Prostate gland (tissue), 2 donors: ENCODE data around the gene TEAD2. TPM values are rescaled to one million over a fixed set of nuclear protein-coding genes. Genes with fewer than 3 reads are reported as not detected.

ENCODE experiments used
- DNase-seq: peaks from one replicate; pipeline ENCODE4 v3.0.0-alpha.2; 2019; ENCODE audit warnings: low spot score
- H3K27ac ChIP-seq, 2 donors: fragments of 200-600 bp; sonication (generic); 2 replicates each; pipeline ENCODE4 v1.5.1; 2017 to 2019
- H3K27me3 ChIP-seq: fragments of 200-600 bp; sonication (generic); replicated peaks from 2 replicates; pipeline ENCODE4 v1.5.1; 2019; ENCODE audit not compliant: insufficient read depth
- H3K36me3 ChIP-seq, 2 donors: fragments of 200-600 bp; sonication (generic); 1 replicate in 1 of 2; 2 replicates in 1 of 2; pipeline versions ENCODE4 v1.5.1 to v1.8.1; 2017 to 2019
- H3K4me1 ChIP-seq: fragments of 200-600 bp; sonication (generic); replicated peaks from 2 replicates; pipeline ENCODE4 v1.5.1; 2019
- H3K4me3 ChIP-seq, 2 donors: fragments of 200-600 bp; sonication (generic); 2 replicates each; pipeline ENCODE4 v1.5.1; 2017 to 2019
- H3K9me3 ChIP-seq: fragments of 200-600 bp; sonication (generic); 2 replicates; pipeline ENCODE4 v1.5.1; 2017
- POLR2A ChIP-seq: fragments of 450-650 bp; IDR thresholded peaks from one replicate; pipeline ENCODE4 v1.6.1; 2016; ENCODE audit warnings: antibody characterized with exemption, mild to moderate bottlenecking
- POLR2AphosphoS5 ChIP-seq: sonication (generic); formaldehyde crosslinking; IDR thresholded peaks from one replicate; pipeline ENCODE4 v1.6.1; 2017; ENCODE audit warnings: antibody characterized with exemption
- WGBS: methylation state at CpG from one replicate; pipeline ENCODE4 v1.1.5; 2018; 5-methylcytosine and 5-hydroxymethylcytosine counted together
- intact Hi-C: fragments of 100-400 bp; cut with DNase I; formaldehyde crosslinking; loops from one replicate; pipeline ENCODE4 v1.14.2; 2022
- total RNA-seq, 2 donors: library from RNA; depleted of rRNA; stranded (reverse); fragments of >200 nt; gene quantifications; one replicate each; pipeline ENCODE4 v1.1.0, GENCODE V29; 2016
- TF ChIP-seq, protein P1 (sequence below), 4 experiments: fragments of 200-600 bp in 2 of 4; fragments of 450-650 bp in 2 of 4; sonication (generic) in 2 of 4; IDR thresholded peaks; 1 replicate in 3 of 4; 2 replicates in 1 of 4; pipeline ENCODE4 v1.5.1; 2016 to 2019; ENCODE audit warnings: antibody characterized with exemption in 4 of 4, mild to moderate bottlenecking in 2 of 4, moderate library complexity in 2 of 4

TEAD2 gene
- total RNA-seq, 2 donors from 2014 or later = 17.0 to 28.0 TPM

DNA sequence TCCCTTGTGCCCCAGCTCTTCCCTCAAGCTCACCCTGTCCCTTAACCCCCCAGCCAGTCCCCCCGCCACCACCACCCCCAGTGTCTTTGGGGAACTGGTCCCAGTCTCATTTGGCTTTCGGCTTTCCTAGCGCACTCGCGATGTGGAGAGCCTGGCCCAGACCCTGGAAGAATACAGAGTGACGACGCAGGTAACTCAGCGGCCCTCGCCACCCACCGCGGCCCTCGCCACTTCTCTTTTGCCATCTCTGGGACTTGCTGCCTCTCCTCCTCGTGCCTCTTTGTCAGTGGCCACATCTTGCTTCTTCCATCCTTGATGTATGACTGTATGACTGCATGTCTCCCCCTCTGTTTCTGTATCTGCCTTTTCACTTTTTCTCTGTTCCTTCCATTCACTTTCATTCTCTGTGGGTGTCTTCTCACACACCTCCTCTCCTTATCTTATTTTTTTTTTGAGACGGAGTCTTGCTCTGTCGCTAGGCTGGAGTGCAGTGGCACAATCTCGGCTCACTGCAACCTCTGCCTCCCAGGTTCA, 45.3 kb upstream of the TEAD2 start:
- TF ChIP-seq, protein P1, sequence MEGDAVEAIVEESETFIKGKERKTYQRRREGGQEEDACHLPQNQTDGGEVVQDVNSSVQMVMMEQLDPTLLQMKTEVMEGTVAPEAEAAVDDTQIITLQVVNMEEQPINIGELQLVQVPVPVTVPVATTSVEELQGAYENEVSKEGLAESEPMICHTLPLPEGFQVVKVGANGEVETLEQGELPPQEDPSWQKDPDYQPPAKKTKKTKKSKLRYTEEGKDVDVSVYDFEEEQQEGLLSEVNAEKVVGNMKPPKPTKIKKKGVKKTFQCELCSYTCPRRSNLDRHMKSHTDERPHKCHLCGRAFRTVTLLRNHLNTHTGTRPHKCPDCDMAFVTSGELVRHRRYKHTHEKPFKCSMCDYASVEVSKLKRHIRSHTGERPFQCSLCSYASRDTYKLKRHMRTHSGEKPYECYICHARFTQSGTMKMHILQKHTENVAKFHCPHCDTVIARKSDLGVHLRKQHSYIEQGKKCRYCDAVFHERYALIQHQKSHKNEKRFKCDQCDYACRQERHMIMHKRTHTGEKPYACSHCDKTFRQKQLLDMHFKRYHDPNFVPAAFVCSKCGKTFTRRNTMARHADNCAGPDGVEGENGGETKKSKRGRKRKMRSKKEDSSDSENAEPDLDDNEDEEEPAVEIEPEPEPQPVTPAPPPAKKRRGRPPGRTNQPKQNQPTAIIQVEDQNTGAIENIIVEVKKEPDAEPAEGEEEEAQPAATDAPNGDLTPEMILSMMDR (IDR thresholded peaks at IDR 0.05) = no peak
- TF ChIP-seq POLR2A = no peak
- no peak for TF ChIP-seq POLR2AphosphoS5
- Histone ChIP-seq H3K4me1 (no peaks in the 10 kb centered on the region), H3K36me3 (no peaks in the 10 kb centered on the region), H3K4me3 (no peak overlapping the region), H3K9me3 (no peaks in the 10 kb centered on the region), H3K27me3 (no peaks in the 10 kb centered on the region), H3K27ac (no peak overlapping the region)
- DNase-seq = no peak
- 85% methylated on average over 16 of the region's 16 CpGs for WGBS
- intact Hi-C loops = no loop called here

DNA sequence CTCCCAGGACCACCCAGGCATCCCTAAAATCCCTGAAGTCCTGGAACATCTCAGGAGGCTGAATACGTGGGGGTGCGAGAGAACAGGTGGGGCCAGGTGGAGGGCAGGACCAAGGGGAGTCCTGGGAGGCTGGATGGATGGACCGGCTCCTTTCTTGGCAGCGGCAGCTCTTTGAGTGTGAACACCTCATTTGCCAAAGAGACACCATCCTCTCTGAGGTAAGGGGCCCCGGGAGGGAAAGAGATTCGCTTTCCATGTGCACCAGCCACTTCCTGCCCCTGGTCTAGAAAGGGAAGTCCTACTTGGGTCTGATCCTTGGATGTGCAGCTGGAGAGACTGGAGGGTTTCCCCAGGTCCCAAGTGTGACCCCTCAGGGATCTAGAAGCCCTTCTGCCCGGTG, 44.9 kb upstream of the TEAD2 start:
- intact Hi-C loops = no loop called here
- TF ChIP-seq POLR2AphosphoS5 = no peak
- TF ChIP-seq POLR2A = no peak
- TF ChIP-seq, protein P1 (IDR thresholded peaks at IDR 0.05) = no peak
- no peak overlapping the region for H3K27ac ChIP-seq
- WGBS = 83% methylated on average over 7 of the region's 7 CpGs
- H3K4me1 ChIP-seq = no peaks in the 10 kb centered on the region
- no peaks in the 10 kb centered on the region for H3K9me3 ChIP-seq
- H3K4me3 ChIP-seq = no peak overlapping the region
- no peaks in the 10 kb centered on the region for H3K36me3 ChIP-seq
- no peak for DNase-seq
- no peaks in the 10 kb centered on the region for H3K27me3 ChIP-seq

DNA sequence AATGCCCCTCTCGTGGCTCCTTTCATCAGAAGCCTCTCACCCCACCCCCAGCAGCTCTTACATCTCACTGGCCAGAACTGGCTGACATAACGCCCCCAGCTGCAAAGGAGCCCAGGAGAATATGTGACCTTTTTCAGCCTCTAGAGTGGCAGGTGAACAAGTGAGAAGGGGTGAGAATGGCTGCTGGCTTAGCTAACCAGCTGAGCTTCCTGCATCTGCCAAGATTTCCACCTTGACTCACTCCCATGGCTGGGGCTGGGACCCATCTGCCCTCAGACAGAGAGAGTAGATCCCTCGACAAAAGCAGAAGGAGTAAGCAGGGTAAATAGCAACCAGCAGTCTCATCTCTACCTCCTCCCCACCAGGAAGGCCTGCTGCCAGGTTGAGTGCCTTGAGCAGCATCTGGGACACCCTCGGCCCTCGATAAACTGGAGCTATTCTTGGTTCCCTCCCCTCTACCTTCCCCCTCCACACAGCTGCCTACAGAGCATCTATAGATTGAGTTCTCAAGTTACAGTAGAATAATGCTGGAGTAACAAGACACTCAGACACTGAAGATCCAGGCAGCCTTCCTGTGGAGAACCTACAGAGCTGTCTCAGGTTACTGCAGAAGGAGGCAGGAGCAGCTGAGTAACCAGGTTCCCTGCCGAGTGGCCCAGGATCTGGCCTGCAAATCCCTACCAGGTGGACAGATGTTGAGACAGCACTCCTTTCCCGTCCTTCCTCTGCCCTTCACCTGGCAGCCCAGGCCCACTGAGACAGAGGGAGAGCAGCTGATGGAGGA, 41.4 kb upstream of the TEAD2 start:
- H3K36me3 ChIP-seq = no peaks in the 10 kb centered on the region
- H3K4me1 ChIP-seq = no peaks in the 10 kb centered on the region
- intact Hi-C loops = no loop called here
- no peaks in the 10 kb centered on the region for H3K9me3 ChIP-seq
- no peak overlapping the region for H3K27ac ChIP-seq
- TF ChIP-seq POLR2A = no peak
- TF ChIP-seq, protein P1 (IDR thresholded peaks at IDR 0.05) = no peak
- no peak for TF ChIP-seq POLR2AphosphoS5
- WGBS = 53% methylated on average over 7 of the region's 7 CpGs
- H3K4me3 ChIP-seq = no peak overlapping the region
- DNase-seq = no peak
- H3K27me3 ChIP-seq = no peaks in the 10 kb centered on the region

DNA sequence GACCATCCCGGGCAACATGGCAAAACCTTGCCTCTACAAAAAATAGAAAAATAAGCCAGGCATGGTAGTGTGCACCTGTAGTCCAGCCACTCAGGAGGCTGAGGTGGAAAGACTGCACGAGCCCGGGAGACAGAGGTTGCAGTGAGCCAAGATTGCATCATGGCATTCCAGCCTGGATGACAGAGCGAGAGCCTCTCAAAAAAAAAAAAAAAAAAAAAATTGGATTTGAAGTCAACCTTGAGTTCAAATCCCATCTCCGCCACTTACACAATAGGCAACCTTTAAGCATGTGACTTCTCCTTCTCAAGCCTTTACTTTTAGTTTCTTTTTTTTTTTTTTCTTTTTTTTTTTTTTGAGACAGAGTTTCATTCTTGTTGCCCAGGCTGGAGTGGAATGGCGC, 37.8 kb upstream of the TEAD2 start:
- Histone ChIP-seq H3K27me3 (no peaks in the 10 kb centered on the region), H3K4me3 (no peak overlapping the region), H3K27ac (no peak overlapping the region), H3K4me1 (no peaks in the 10 kb centered on the region), H3K36me3 (no peaks in the 10 kb centered on the region), H3K9me3 (no peaks in the 10 kb centered on the region)
- intact Hi-C loops = no loop called here
- WGBS = 85% methylated on average over 6 of the region's 6 CpGs
- no peak for DNase-seq
- TF ChIP-seq POLR2A = no peak
- no peak for TF ChIP-seq POLR2AphosphoS5
- TF ChIP-seq, protein P1 (IDR thresholded peaks at IDR 0.05) = no peak

DNA sequence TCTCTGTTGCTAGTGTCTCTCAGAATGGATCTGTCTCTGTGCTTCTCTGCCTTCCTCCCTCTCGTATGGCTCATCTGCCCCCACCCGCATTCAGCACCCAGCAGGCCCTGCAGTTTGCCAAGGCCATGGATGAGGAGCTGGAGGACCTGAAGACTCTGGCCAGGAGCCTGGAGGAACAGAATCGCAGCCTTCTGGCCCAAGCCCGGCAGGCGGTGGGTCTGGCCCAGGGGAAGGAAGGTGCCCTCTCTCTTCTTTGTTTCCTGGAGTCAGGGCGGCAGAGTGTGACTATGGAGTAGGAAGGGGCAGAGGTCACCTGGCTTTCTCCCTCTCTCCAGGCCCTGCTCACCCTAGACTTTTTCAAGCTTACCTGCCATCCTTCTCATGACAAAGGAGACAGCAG, 36.7 kb upstream of the TEAD2 start:
- Histone ChIP-seq H3K27me3 (no peaks in the 10 kb centered on the region), H3K4me1 (no peaks in the 10 kb centered on the region), H3K9me3 (no peaks in the 10 kb centered on the region), H3K36me3 (no peaks in the 10 kb centered on the region), H3K27ac (no peak overlapping the region), H3K4me3 (no peak overlapping the region)
- WGBS = 98% methylated on average over 6 of the region's 6 CpGs
- intact Hi-C loops = no loop called here
- TF ChIP-seq POLR2A = no peak
- TF ChIP-seq, protein P1 (IDR thresholded peaks at IDR 0.05) = no peak
- no peak for TF ChIP-seq POLR2AphosphoS5
- DNase-seq = no peak
